Neural cell (in vitro differentiated cells): ENCODE data around the gene SYDE2. TPM values are rescaled to one million over a fixed set of nuclear protein-coding genes. Genes with fewer than 3 reads are reported as not detected.

Experiments
- H2AFZ ChIP-seq: fragments of 200-600, 300-800 bp; sonication (generic), shearing (Covaris generic); 2 replicates; pipeline ENCODE4 v1.6.0; 2014; ENCODE audit warnings: low read depth, mild to moderate bottlenecking, antibody characterized with exemption, low read length, moderate library complexity
- H3F3A ChIP-seq: fragments of 200-600 bp; shearing (Covaris generic); 2 replicates; pipeline ENCODE4 v1.6.1; 2016; ENCODE audit warnings: mild to moderate bottlenecking, moderate library complexity, mixed read lengths, antibody characterized with exemption, low read length; ENCODE audit not compliant: insufficient read depth, poor library complexity, severe bottlenecking
- H3K27ac ChIP-seq: fragments of 200-600, 300-800 bp; sonication (generic), shearing (Covaris generic); 2 replicates; pipeline ENCODE4 v1.5.1; 2014; ENCODE audit warnings: mild to moderate bottlenecking, low read length, moderate library complexity
- H3K27me3 ChIP-seq: fragments of 300-800, 200-600 bp; sonication (generic), shearing (Covaris generic); 2 replicates; pipeline ENCODE4 v1.6.0; 2014; ENCODE audit warnings: mild to moderate bottlenecking, low read depth, low read length, moderate library complexity; ENCODE audit not compliant: insufficient read depth
- H3K36me3 ChIP-seq: fragments of 300-800, 200-600 bp; sonication (generic), shearing (Covaris generic); 2 replicates; pipeline ENCODE4 v1.5.1; 2014; ENCODE audit warnings: mild to moderate bottlenecking, antibody characterized with exemption, low read length, moderate library complexity; ENCODE audit not compliant: insufficient read depth
- H3K4me2 ChIP-seq: fragments of 300-800, 200-600 bp; sonication (generic), shearing (Covaris generic); 2 replicates; pipeline ENCODE4 v1.6.0; 2014; ENCODE audit warnings: mild to moderate bottlenecking, low read length
- H3K4me3 ChIP-seq: fragments of 300-800, 200-600 bp; sonication (generic), shearing (Covaris generic); 2 replicates; pipeline ENCODE4 v1.5.1; 2014; ENCODE audit warnings: mild to moderate bottlenecking, low read length, moderate library complexity
- H3K79me2 ChIP-seq: fragments of 200-600 bp; shearing (Covaris generic); replicated peaks from 2 replicates; pipeline ENCODE4 v1.6.0; 2014; ENCODE audit warnings: mild to moderate bottlenecking, low read length, moderate library complexity; ENCODE audit not compliant: insufficient read depth
- H3K9ac ChIP-seq: fragments of 300-800, 200-600 bp; sonication (generic), shearing (Covaris generic); 2 replicates; pipeline ENCODE4 v1.6.1; 2016; ENCODE audit warnings: mild to moderate bottlenecking, low read length, mixed read lengths
- H3K9me2 ChIP-seq: fragments of 200-600 bp; shearing (Covaris generic); 2 replicates; pipeline ENCODE4 v1.6.1; 2016; ENCODE audit warnings: mild to moderate bottlenecking, low read length, mixed read lengths; ENCODE audit not compliant: insufficient read depth
- H3K9me3 ChIP-seq: fragments of 200-600, 300-800 bp; sonication (generic), shearing (Covaris generic); 2 replicates; pipeline ENCODE4 v1.6.1; 2016; ENCODE audit warnings: mild to moderate bottlenecking, mixed run types, low read length, moderate library complexity, mixed read lengths
- H4K20me1 ChIP-seq: fragments of 200-600 bp; shearing (Covaris generic); 2 replicates; pipeline ENCODE4 v1.6.1; 2016; ENCODE audit warnings: mild to moderate bottlenecking, mixed run types; ENCODE audit not compliant: insufficient read depth
- CTCF ChIP-seq: fragments of 450-650 bp; IDR thresholded peaks from 2 replicates; pipeline ENCODE4 v1.5.1; 2014; ENCODE audit warnings: antibody characterized with exemption, mild to moderate bottlenecking, moderate library complexity; ENCODE audit not compliant: poor library complexity, severe bottlenecking
- EP300 ChIP-seq: fragments of 450-650 bp; conservative IDR thresholded peaks from 2 replicates; pipeline ENCODE4 v1.6.1; 2014; ENCODE audit warnings: antibody characterized with exemption, mild to moderate bottlenecking, moderate library complexity; ENCODE audit not compliant: poor library complexity, severe bottlenecking
- EZH2 ChIP-seq: fragments of 200-600, 300-800 bp; shearing (Covaris generic), sonication (generic); IDR thresholded peaks from 2 replicates; pipeline ENCODE4 v1.6.1; 2014; ENCODE audit warnings: antibody characterized with exemption, low read length, borderline replicate concordance, mild to moderate bottlenecking; ENCODE audit not compliant: insufficient read depth, poor library complexity, severe bottlenecking
- MXI1 ChIP-seq: fragments of 450-650 bp; conservative IDR thresholded peaks from 2 replicates; pipeline ENCODE4 v1.6.1; 2014; ENCODE audit warnings: antibody characterized with exemption, mild to moderate bottlenecking; ENCODE audit not compliant: poor library complexity, severe bottlenecking
- POLR2AphosphoS5 ChIP-seq: IDR thresholded peaks from 2 replicates; pipeline ENCODE4 v1.6.1; 2012
- RAD21 ChIP-seq: fragments of 450-650 bp; conservative IDR thresholded peaks from 2 replicates; pipeline ENCODE4 v1.6.1; 2014; ENCODE audit warnings: antibody characterized with exemption, mild to moderate bottlenecking, moderate library complexity
- REST ChIP-seq: IDR thresholded peaks from 2 replicates; pipeline ENCODE4 v1.6.1; 2012; ENCODE audit warnings: borderline replicate concordance
- SMC3 ChIP-seq: fragments of 450-650 bp; conservative IDR thresholded peaks from 2 replicates; pipeline ENCODE4 v1.6.1; 2014; ENCODE audit warnings: antibody characterized with exemption, mild to moderate bottlenecking, moderate library complexity; ENCODE audit not compliant: poor library complexity
- TAF1 ChIP-seq: IDR thresholded peaks from 2 replicates; pipeline ENCODE4 v1.6.1; 2012; ENCODE audit warnings: low read depth
- polyA plus RNA-seq: library from polyadenylated mRNA; depleted of rRNA; stranded (reverse); fragments of >200 nt; gene quantifications from 2 replicates; pipeline ENCODE4 v1.2.3, GENCODE V29; 2014

SYDE2 gene
- polyA plus RNA-seq, 1 donor from 2014 or later, result 0.66 TPM

GRCh38 chr1:85137660-85138059 lies 63.2 kb downstream of the SYDE2 start:
- no peak overlapping the region for H3K27ac ChIP-seq
- no peaks in the 10 kb centered on the region for H3K9me2 ChIP-seq
- H3K9me3 ChIP-seq, result no peaks in the 10 kb centered on the region
- H3K27me3 ChIP-seq, result no peaks in the 10 kb centered on the region
- H4K20me1 ChIP-seq, result no peaks in the 10 kb centered on the region
- H3K4me2 ChIP-seq, result no peak overlapping the region
- no peak overlapping the region for H2AFZ ChIP-seq
- no peaks in the 10 kb centered on the region for H3F3A ChIP-seq
- no peak overlapping the region for H3K4me3 ChIP-seq
- H3K36me3 ChIP-seq, result no peaks in the 10 kb centered on the region
- H3K9ac ChIP-seq, result no peak overlapping the region
- TF ChIP-seq TAF1, result no peak
- no peak for TF ChIP-seq CTCF
- no peak for TF ChIP-seq EP300
- no peak for TF ChIP-seq POLR2AphosphoS5
- no peak for TF ChIP-seq REST
- no peak for TF ChIP-seq SMC3
- no peak for TF ChIP-seq MXI1
- TF ChIP-seq RAD21, result no peak
- TF ChIP-seq EZH2, result no peak
- H3K79me2 ChIP-seq, result no peaks in the 10 kb centered on the region

DNA sequence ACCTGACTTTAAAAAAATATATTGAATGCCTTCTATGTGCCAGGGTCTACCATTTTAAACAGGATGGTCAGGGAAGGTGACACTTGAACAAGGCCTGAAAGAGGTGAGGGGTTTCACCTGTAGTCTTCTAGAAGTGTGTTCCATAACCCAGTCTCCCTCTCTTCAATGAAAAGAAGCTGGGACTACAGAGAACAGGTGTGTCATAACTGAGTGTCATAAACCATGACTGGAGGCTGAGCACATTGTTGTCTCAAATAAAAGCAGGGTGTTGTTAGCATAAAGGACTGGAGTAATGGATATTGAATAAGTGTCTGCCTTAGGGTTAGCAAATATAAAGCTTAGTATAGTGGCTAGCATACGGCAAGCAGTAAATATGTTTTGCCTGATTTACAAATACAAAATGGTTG lies 65.4 kb downstream of the SYDE2 start:
- no peak overlapping the region for H3K27ac ChIP-seq
- no peaks in the 10 kb centered on the region for H3K27me3 ChIP-seq
- H4K20me1 ChIP-seq, result no peaks in the 10 kb centered on the region
- H3K9me2 ChIP-seq, result no peaks in the 10 kb centered on the region
- no peak overlapping the region for H3K9ac ChIP-seq
- H3K4me2 ChIP-seq, result no peak overlapping the region
- H3K36me3 ChIP-seq, result no peaks in the 10 kb centered on the region
- no peak overlapping the region for H2AFZ ChIP-seq
- TF ChIP-seq CTCF, result no peak
- TF ChIP-seq RAD21, result no peak
- TF ChIP-seq MXI1, result no peak
- no peak overlapping the region for H3K4me3 ChIP-seq
- H3K9me3 ChIP-seq, result no peaks in the 10 kb centered on the region
- no peaks in the 10 kb centered on the region for H3F3A ChIP-seq
- H3K79me2 ChIP-seq, result no peaks in the 10 kb centered on the region
